HUDEP-2 (cell line): ENCODE data around the gene CPED1.
"Not testable (repeated sequence)": the region's sequence is repeated elsewhere in the genome, so short reads cannot be mapped to it uniquely, and the experiment has no call there.

Experiments
- DNase-seq, 76 experiments: peaks; one replicate each; lab custom pipeline; 2025; ENCODE audit not compliant: unreplicated experiment in 76 of 76; lab: John Stamatoyannopoulos, UW

Gene CPED1

DNA sequence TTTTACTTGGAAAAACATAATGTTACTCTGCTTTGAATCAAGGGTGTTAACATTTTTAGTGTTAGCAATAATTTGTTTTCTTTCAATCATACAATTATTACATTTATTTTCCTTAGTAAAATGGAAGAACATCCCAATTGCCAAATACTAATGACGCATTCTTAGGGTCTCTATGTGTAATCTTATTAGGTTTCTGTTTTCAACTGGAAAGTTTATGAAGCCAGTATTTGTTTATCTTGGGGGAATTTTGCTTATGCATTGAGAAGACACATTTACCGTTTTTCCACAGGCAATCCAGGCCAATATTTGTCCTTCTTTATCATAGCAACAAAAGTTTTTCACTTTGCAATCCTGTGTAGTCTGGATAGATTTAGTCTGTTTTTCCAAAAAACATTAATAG is 134.5 kb downstream of the CPED1 start:
- DNase-seq = no peak

DNA sequence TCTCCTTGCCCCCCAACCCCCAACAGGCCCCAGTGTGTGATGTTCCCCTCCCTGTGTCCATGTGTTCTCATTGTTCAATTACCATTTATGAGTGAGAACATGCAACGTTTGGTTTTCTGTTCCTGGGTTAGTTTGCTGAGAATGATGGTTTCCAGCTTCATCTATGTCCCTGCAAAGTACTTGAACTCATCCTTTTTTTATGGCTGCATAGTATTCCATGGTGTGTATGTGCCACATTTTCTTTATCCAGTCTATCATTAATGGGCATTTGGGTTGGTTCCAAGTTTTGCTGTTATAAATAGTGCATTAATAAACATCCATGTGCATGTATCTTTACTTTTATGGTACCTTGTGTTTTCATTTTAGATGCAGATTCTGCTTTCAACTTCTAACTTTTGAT is 136.9 kb downstream of the CPED1 start:
- not testable (repeated sequence) for DNase-seq

DNA sequence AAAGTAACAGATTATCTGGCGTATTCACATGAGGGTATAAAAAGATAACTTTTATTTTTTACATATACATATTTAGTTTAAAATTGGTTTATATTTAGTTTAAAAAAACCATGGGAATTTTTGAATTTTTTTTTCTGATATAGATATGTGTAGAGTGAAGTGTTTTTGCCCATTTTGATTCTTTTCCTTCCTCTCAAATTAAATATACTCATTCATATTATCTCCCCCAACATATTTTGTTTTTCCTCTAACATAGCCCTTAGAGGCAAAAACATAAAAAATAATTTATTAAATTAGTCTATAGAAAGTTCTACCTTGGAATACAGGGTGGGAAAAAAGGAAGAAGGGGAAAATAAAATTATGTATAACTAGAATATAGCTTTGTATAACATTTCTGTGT is 137.7 kb downstream of the CPED1 start:
- DNase-seq = no peak

DNA sequence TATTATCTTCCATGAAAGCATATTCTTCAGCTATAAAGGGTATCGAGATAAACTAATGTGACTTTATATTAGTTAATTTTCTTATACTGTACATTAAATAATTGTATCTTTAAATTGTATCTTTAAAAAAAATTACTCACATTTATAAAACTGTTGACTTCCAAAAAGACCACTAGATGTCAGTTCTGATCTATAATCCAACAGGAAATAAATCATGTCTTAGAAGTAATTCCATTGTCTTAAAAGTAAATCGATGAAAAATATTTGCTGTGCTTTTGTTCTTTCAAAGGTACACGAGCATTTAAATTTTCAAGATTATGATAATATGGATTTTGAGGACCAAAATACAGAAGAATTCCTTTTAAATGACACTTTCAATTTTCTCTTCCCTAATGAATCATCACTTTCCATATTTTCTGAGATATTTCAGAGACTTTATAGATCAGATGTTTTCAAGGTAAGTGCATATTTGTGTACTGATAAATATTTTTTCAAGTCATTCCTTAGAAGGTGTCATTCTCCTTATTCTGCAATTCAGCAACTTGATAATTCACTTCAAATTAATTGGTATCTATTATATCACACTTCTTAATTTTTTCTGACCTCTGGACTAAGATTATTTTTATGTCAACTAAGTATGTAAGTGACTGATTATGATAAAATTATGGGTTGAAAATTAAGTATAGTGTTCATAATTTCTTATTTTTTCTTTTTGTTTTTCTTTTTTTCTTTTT is 138.5 kb downstream of the CPED1 start:
- DNase-seq = no peak

DNA sequence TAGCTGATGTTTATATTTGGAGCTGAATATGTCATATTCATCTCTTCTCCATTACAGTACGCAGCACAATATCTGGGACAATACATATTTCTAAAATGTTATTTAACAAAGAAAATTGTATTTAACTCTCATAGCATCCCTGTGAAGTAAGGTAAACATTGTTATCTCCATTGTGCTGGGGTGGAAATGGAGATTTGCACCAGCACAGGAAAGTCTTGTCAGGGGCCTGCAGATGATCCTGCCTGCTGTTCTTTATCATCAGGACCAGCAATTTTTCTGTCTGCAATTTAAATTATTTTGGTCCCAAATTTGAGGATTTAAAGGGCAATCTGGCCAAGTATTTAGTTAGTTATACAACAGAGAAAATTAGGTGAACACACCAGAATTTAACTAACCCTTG is 144.4 kb downstream of the CPED1 start:
- DNase-seq = no peak

DNA sequence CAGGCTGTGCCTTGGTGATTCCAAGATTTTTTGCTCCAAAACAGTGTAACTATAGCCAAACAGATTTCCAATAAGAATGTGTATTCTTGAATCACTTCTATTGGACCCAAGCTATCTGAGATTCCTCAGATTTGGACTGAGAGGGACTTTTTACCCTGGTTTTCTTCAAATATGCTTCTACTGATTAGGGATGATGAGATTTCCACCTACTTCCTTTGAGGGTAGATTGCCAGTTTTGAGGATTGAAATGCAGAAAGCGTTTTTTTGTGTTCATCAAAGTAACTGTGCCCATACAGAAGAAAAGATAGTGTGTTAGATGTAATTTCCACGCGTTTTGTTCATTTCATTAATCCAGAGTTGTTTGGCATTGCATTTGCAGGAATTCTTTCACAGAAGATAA is 144.9 kb downstream of the CPED1 start:
- no peak for DNase-seq

DNA sequence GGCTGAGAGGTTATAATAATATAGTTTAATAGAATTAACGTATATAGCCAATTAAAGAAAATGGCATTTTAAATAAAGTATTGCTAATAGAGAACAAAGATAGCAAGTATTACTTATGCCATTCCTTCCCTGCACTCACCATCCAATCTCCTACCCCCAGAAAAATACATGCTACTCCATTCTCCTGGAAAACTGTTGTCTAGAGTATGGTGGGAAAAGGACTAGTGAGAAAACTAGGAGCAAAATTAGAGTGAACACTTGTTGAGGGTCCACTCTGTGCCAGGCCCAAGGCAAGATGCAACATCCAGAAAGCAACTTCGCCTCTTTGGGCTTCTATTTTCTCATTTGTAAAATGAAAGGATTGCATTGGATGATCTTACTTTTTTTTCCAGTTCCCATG is 149.1 kb downstream of the CPED1 start:
- no peak for DNase-seq

DNA sequence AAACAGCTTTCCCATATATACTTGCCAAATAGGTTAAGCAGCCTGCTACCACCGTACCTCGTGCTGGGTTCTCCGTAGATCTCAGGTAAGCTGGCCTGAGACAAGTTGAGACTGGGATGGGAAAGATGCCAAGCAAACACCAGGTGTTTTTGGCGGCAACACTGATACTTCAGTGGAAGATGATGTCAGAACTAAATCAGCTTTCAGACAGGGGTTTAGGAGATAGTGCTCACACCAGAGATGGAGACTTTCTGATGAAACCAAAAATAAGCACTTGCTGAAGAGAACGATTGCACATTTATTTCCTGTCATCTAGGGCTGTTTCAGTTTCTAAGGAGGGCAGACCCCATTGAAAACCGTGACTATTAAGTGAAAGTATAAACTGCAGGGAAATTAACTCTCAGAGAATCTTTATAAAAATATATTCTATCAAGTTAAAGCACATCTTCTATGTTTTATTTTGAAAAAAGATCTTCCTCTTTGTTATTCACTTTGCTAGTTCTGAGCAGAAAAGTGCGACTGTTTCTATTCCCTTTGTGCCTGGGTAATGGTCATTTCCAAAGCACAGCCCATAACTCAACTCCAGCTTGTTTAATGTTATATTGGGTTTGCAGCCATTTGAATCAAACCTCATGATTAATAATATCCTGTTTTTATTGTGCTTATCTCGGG is 149.9 kb downstream of the CPED1 start:
- peak in 1 of 76 experiments; percentile 0 for DNase-seq

DNA sequence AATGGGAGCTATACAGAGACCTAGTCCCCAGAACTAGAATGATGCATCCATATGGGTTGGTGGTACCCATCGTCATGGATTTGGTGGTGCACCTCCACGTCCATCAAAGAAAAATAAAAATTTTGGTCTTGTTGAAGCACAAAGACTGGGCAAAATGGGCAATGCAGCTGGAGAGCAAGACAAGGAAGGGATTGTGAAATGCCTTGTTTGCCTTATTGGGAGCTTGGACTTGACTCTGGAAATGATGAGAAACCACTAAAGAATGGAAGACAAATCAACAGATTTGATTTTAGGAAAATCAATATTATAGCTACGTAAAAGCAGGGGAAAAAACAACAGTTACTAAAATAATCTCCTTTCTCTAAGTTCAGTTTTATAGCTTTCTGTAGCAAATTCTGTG is 150.9 kb downstream of the CPED1 start:
- no peak for DNase-seq

DNA sequence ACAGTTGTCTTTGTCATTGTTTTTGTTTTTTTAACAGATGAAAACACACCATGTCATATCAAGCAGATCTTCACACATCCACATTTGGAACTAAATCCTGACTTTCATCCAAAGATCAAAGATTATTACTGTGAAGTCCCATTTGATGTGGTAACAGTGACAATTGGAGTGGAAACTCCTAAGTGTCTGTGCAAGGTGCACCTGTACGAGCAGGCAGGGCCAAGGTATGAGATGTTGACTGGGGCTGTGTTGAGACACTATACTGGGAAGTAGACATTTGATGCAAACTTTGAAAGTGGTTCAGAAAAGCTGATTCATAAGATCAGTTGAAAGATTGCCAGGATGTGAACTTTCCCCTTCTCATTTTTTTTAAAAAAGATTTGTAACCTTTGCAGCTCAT is 152.3 kb downstream of the CPED1 start:
- DNase-seq = no peak

DNA sequence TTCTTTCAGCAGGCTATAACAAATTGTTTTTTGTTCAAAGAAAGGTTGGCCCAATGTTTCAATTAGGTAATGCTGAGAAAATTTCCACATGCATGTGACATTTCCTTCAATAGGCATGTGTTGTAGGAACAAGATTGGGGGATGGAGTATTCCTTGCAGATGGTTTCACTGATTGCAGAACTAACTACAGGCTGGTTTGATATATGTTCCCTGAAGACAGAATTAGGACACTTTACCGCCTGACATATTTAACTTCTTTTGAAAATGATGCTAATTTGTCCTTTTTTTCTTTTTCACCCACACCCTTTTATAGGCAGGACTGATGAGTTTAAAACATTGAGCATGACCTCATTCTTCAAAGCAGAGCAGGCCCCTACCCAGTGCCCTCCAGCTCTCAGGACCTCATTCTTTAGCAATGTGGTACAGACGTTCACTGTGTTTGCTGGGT is 163.3 kb downstream of the CPED1 start:
- DNase-seq = no peak

DNA sequence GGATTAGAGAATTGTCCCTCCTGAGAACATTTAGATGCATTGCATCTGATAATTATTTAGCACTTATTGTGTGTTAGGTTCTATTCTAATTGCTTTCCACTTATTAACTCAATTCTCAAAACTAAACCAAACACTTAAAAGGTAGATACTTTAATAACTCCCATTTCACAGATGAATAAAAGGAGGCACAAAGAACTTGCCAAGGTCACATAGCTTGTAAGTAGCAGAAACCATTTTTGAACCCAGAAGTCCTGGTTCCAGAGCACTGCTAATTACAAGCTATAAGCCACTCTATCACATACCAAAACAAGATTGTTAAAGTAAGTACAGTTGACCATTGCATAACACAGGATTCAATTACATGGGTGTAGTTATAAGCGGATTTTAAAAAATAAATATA is 164.9 kb downstream of the CPED1 start:
- DNase-seq = no peak

DNA sequence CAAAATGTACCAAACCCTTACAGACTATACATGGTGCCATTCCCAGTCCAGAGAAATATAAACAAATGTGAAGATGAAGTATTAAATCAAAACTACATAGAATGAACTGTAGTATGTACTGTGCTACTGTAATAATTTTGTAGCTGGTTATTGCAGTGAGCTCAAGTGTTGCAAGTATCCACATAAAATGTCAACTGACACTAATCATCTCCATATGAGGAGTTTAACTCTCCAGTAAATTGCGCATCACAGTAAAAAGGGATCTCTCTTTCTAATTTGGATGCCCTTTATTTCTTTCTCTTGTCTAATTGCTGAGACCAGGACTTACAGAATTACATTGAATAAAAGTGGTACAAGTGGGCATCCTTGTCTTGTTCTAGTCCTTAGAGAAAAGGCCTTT is 165.5 kb downstream of the CPED1 start:
- no peak for DNase-seq

DNA sequence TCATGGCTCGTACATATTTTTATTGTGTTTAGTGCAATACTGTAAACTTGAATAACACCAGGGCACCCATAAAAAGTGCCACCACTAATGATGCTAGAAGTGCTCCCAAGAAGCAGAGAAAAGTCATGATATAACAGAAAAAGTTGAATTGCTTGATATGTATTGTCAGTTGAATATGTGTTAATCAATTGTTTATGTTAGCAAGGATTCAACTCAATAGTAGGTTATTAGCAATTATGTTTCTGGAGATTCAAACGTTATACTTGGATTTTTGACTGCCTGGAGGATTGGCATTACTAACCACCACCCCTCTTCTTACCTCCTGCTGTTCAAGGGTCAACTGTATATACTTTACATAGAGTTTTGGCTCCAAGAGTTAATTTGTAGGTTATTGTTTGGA is 168.3 kb downstream of the CPED1 start:
- no peak for DNase-seq

DNA sequence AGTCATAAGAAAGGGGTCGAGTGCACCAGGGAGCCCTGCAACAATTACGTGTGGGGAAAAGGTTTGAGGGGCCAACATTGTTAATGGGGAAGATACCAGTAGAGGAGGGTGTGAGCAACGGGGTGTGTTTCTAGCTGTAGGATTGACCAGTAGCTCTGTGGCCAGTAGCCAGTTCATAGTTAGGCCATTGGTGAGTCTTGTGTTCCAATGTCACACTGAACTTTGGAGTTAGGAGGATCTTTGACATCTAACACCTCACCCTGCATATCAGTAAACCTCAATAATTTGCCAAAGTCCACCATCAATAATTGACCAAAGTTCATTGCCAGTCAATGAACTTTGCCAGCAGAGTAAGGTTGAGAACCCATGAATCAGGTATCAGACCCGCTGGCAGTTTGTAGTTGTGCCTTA is 168.8 kb downstream of the CPED1 start:
- no peak for DNase-seq

DNA sequence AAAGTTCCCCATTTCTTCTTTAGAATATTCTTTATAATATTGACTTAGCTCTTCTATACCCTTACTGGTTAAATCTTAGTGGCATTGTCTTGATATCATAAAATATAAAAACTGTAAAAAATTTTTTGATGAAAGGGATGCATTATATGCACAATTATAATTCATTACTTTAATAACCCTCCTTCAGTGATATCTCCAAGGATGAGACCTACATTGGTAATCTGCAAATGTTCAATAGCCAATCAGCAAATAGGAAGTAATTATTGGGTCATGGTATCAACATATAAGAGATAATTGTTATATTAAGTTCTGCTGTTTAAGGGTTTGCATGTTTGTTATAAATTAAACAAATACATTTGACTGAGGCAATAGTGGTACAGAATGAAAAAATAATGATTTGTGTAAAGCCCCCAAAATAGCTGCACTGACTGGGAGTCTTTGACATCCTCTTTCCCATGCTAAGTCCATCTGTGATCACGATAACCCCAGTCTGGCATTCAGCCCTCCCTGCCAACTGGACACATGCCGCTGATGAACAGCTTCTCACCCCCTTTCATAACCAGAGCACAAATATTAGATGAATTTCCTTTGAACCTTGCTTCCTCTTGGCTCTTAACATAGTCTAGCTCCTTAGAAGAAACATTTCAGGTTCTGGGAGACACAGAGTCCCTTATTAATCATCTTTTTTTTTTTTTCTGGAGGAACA is 169.5 kb downstream of the CPED1 start:
- no peak for DNase-seq

DNA sequence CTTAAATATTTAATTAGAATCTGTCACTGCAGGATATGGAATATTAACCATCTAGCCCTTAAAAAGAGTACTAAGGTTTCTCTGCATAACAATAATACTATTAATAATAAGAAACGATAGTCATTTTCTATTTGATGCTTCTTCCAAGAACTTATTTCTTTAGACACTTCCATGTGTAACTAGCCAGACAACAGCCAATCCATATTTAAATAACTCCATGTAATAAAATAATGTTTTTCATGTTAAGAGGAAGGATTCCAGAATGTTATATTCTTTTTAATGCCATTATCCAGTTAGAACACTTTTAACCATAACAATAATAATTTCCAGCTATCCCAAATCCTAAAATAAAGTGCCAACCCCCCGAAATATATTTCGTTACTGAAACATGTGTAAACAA is 170.2 kb downstream of the CPED1 start:
- no peak for DNase-seq

DNA sequence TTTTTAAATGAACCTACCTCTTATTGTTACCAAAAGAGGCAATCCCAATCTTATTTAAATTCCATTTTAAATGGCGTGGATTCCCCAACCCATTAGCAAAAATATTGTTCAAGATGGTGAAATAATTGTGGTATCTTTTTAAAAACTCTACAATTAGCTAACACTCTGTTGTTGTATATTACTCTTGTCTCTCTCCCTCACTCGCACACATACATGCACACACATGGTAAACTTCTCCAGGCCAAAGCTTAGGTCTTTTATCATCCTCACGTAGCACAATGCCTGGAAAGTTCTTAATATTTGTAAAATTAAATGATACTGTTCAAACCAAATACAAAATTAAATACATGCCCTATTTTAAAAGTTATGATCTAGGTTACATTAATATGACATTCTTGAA is 171.0 kb downstream of the CPED1 start:
- DNase-seq = no peak

DNA sequence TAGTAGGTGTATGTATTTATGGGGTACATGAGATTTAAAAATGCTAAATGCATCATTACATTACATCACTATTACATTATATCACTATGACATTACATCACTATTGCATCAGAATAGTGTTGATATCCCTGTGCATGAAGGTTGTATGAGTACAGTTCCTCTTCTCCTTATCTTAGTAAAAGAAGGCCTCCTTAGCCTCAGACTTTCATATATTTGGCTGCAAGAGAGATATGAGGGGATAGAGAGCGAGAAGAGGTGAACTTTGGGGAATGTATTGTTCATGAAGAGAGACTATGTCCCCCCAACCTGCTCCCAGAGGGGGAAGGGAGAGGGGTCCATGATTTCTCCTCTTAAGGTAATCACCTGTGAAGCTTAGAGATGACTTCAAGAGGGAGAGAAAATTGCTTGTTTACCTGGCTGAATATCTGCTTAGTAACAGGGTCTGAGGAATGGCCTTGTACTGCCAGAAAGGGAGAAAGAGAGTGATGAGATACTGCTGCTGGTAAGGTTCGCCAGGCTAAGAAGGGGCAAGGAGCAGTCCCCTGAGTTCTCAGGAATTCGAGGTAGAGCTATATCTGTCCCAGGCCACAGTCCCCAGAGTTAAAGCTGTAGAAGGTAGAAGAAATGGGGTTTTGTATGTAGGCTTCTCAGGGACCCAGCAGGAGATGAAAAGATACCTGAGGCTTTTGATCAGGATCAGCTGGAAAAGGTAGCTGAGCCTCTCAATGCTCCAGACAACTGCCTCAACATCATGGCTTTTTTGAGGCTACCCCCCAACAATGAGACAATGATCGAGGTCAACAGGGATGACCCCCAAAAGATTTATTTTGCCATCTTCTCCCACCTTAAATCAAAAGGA is 171.9 kb downstream of the CPED1 start:
- no peak for DNase-seq

DNA sequence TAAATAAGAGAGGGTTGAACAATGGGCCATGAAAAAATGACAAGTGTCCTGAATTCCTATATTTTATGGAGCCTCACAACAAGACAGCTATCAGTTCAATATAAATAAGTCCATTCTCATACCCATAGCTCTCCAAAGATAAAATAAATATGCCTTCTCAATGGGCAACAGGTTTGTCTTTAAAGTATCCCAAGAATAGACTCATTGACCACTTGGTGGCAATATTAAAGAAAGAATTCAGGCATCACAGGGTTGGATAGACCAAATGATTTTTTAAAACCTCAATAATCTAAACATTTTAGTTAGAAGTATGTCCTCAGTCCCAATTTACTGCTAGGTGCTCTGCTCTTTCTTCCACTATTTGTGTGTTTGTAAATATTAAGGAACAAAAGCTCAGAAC is 175.2 kb downstream of the CPED1 start:
- DNase-seq = no peak

DNA sequence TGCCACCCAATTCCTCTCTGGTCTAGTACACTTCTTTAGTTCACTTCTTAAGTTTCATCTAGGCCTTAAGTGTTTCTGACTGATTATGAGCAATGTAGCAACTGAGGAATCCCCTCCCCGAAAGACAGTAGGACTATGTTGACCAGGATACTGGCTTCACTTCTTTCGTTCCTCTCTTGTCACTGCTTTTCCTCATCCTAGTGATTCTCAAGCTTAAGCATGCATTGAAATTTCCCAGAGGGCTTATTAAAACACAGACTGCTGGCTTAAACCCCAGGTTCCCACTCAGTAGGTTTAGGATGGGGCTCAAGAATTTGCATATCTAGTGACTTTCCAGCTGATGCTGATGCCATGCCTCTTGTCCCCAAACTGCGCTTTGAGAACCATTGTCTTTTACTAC is 175.7 kb downstream of the CPED1 start:
- DNase-seq = no peak
